Breast epithelium (tissue), 3 donors: ENCODE results near the gene DCAKD.

Experiments used
- POLR2A ChIP-seq: fragments of 450-650 bp; IDR thresholded peaks from one replicate; pipeline ENCODE4 v1.6.1; 2016; ENCODE audit warnings: antibody characterized with exemption, mild to moderate bottlenecking, moderate library complexity
- POLR2AphosphoS5 ChIP-seq, 3 donors: sonication (generic); formaldehyde crosslinking; IDR thresholded peaks; one replicate each; pipeline ENCODE4 v1.6.1; 2017; ENCODE audit warnings: antibody characterized with exemption in 3 of 3
- TF ChIP-seq, protein P1 (sequence below), 3 donors: fragments of 450-650 bp; IDR thresholded peaks; one replicate each; pipeline ENCODE4 v1.5.1; 2016 to 2017; ENCODE audit warnings: antibody characterized with exemption in 3 of 3, mild to moderate bottlenecking in 3 of 3, moderate library complexity in 3 of 3

DNA sequence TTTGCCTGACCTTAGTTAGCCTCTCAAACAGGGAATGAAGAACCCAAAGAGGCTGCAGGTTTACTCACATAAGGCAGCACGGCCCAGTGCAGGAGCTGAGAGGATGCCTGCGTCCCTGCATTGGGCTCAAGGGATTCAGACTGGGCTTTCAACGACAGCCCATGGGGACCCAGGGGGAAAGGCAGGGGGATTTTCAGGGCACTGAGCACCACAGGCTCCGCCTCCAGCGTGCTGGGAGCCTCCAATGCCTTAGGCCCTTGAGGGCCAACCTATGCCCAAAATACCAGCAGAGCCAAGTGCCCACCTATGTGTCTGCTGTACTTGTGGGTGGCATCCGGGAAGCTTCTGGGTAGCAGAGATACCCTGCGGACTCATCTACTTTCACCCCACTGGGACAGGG is 22.3 kb downstream of the DCAKD start:
- TF ChIP-seq, protein P1, sequence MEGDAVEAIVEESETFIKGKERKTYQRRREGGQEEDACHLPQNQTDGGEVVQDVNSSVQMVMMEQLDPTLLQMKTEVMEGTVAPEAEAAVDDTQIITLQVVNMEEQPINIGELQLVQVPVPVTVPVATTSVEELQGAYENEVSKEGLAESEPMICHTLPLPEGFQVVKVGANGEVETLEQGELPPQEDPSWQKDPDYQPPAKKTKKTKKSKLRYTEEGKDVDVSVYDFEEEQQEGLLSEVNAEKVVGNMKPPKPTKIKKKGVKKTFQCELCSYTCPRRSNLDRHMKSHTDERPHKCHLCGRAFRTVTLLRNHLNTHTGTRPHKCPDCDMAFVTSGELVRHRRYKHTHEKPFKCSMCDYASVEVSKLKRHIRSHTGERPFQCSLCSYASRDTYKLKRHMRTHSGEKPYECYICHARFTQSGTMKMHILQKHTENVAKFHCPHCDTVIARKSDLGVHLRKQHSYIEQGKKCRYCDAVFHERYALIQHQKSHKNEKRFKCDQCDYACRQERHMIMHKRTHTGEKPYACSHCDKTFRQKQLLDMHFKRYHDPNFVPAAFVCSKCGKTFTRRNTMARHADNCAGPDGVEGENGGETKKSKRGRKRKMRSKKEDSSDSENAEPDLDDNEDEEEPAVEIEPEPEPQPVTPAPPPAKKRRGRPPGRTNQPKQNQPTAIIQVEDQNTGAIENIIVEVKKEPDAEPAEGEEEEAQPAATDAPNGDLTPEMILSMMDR (IDR thresholded peaks at IDR 0.05), result no peak
- TF ChIP-seq POLR2A, result no peak
- TF ChIP-seq POLR2AphosphoS5 (IDR thresholded peaks at IDR 0.05), result no peak
